ENCODE results near the gene CCL15. TPM values are rescaled to one million over a fixed set of nuclear protein-coding genes. Genes with fewer than 3 reads are reported as not detected.

Gene CCL15
- total RNA-seq, 1 donor from 2014 or later: not detected

DNA sequence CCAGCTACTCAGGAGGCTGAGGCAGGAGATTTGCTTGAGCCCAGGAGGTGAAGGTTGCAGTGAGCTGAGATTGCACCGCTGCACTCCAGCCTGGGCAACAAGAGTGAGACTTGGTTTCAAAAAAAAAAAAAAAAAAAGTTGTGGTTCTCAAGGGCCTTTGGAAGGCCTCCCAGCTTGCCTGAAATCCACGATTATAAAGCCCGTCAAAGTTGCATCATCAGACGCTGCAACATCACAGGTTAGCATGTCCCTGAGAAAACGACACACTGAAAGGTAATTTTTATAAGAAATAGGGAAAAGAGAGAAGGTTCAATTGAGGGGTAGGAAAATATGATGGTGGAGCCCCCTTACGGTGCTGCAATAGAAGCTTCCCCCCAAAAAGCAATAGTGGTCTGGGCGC, 53.3 kb downstream of the CCL15 start:
- no peaks in the 10 kb centered on the region for H3K4me1 Mint-ChIP-seq
- no peak overlapping the region for H3K27ac Mint-ChIP-seq
- H3K9me3 Mint-ChIP-seq: no peaks in the 10 kb centered on the region
- peaks cover 14% of the 10 kb centered on the region for H3K27me3 Mint-ChIP-seq
- no peaks in the 10 kb centered on the region for H3K36me3 Mint-ChIP-seq (ENCODE audit: low read depth)
- intact Hi-C loops (cut with micrococcal nuclease): no loop called here
- DNase-seq: no peak
- no peak overlapping the region for H3K4me3 Mint-ChIP-seq

Other genes starting within 250 kb of the CCL15 start
- not detected in 2 replicates for gene GAS2L2, start 248.3 kb downstream of the CCL15 start, total RNA-seq
- gene C17orf50, start 240.7 kb downstream of the CCL15 start, total RNA-seq: not detected in 2 replicates
- not detected in 2 replicates for gene MMP28, start 205.9 kb downstream of the CCL15 start, total RNA-seq
- 326 and 338 TPM in 2 replicates for gene TAF15, start 192.1 kb downstream of the CCL15 start, total RNA-seq
- gene HEATR9, start 132.7 kb downstream of the CCL15 start, total RNA-seq: 0.14 TPM in 1 of 2 replicates, not detected in the other
- gene CCL5, start 121.2 kb downstream of the CCL15 start, total RNA-seq: 19.6 and 20.7 TPM in 2 replicates
- gene RDM1, start 70.8 kb downstream of the CCL15 start, total RNA-seq: 2.6 and 2.9 TPM in 2 replicates
- not detected in 2 replicates for gene LYZL6, start 57.8 kb downstream of the CCL15 start, total RNA-seq
- gene CCL16, start 20.1 kb downstream of the CCL15 start, total RNA-seq: not detected in 2 replicates
- not detected in 2 replicates for gene CCL14, start 14.8 kb downstream of the CCL15 start, total RNA-seq
- not detected in 2 replicates for gene CCL23, start 16.4 kb upstream of the CCL15 start, total RNA-seq
- not detected in 2 replicates for gene CCL18, start 62.7 kb upstream of the CCL15 start, total RNA-seq
- gene CCL3, start 88.6 kb upstream of the CCL15 start, total RNA-seq: 403 and 414 TPM in 2 replicates
- 351 and 370 TPM in 2 replicates for gene CCL4, start 102.3 kb upstream of the CCL15 start, total RNA-seq
- 8.9 and 9.8 TPM in 2 replicates for gene TBC1D3B, start 175.1 kb upstream of the CCL15 start, total RNA-seq
- 4.4 and 4.5 TPM in 2 replicates for gene CCL3L1, start 195.2 kb upstream of the CCL15 start, total RNA-seq
- gene CCL4L2, start 209.5 kb upstream of the CCL15 start, total RNA-seq: 11.5 and 11.9 TPM in 2 replicates

Measured in activated CD4-positive, alpha-beta T cell treated with anti-CD3 and anti-CD28 coated beads, Interleukin-2, amount 10 ng/mL, durations not matched to agents 24 days and 14 days (primary cell).